Spleen (tissue), 11 donors: ENCODE data around the gene KLF13. TPM values are rescaled to one million over a fixed set of nuclear protein-coding genes. Genes with fewer than 3 reads are reported as not detected.
A peak's percentile ranks its signal among the peaks of the same experiment; 100 is the strongest.

Source experiments
- DNase-seq: peaks from one replicate; pipeline ENCODE4 v3.0.0-alpha.2; 2020
- H3K27ac ChIP-seq, 8 donors: fragments of 200-600 bp; sonication (generic) in 7 of 8; 1 replicate in 4 of 8; 2 replicates in 4 of 8; pipeline versions ENCODE4 v1.5.0 to v1.8.0; 2016 to 2021; ENCODE audit warnings: inconsistent platforms in 4 of 8, mild to moderate bottlenecking in 4 of 8, moderate library complexity in 1 of 8
- H3K27me3 ChIP-seq, 7 donors: fragments of 200-600 bp; sonication (generic) in 6 of 7; replicated peaks in 1 of 7; 1 replicate in 4 of 7; 2 replicates in 3 of 7; pipeline versions ENCODE4 v1.5.0 to v1.8.0; 2016 to 2021; ENCODE audit warnings: inconsistent platforms in 3 of 7, mild to moderate bottlenecking in 1 of 7
- H3K36me3 ChIP-seq, 6 donors: fragments of 200-600 bp; sonication (generic) in 5 of 6; 1 replicate in 4 of 6; 2 replicates in 2 of 6; pipeline versions ENCODE4 v1.5.0 to v1.8.0; 2016 to 2021; ENCODE audit warnings: inconsistent platforms in 2 of 6
- H3K4me1 ChIP-seq, 6 donors: fragments of 200-600 bp; sonication (generic) in 5 of 6; 1 replicate in 3 of 6; 2 replicates in 3 of 6; pipeline versions ENCODE4 v1.5.0 to v1.8.0; 2016 to 2021; ENCODE audit warnings: inconsistent platforms in 3 of 6
- H3K4me3 ChIP-seq, 8 donors: fragments of 200-600 bp; sonication (generic) in 7 of 8; 1 replicate in 4 of 8; 2 replicates in 4 of 8; pipeline versions ENCODE4 v1.5.0 to v1.8.0; 2016 to 2021; ENCODE audit warnings: inconsistent platforms in 4 of 8, mild to moderate bottlenecking in 4 of 8, moderate library complexity in 2 of 8
- H3K9me3 ChIP-seq, 8 donors: fragments of 200-600 bp; sonication (generic) in 7 of 8; 1 replicate in 4 of 8; 2 replicates in 4 of 8; pipeline versions ENCODE4 v1.5.0 to v1.8.0; 2016 to 2021; ENCODE audit warnings: inconsistent platforms in 4 of 8
- CTCF ChIP-seq, 11 experiments: fragments of 200-600 bp in 7 of 11; fragments of 450-650 bp in 4 of 11; sonication (generic) in 4 of 11; IDR thresholded peaks in 8 of 11; conservative IDR thresholded peaks in 3 of 11; 1 replicate in 7 of 11; 2 replicates in 4 of 11; pipeline versions ENCODE4 v1.4.0 to v1.8.0; 2016 to 2021; ENCODE audit warnings: antibody characterized with exemption in 11 of 11, inconsistent platforms in 4 of 11, mild to moderate bottlenecking in 1 of 11
- POLR2A ChIP-seq, 3 donors: fragments of 450-650 bp; IDR thresholded peaks; one replicate each; pipeline ENCODE4 v1.5.1; 2017; ENCODE audit warnings: antibody characterized with exemption in 3 of 3, mild to moderate bottlenecking in 1 of 3
- POLR2AphosphoS5 ChIP-seq, 3 donors: sonication (generic); formaldehyde crosslinking; IDR thresholded peaks; one replicate each; pipeline ENCODE4 v1.5.1; 2017; ENCODE audit warnings: antibody characterized with exemption in 3 of 3
- WGBS, 5 donors: extraction: QIAGEN DNeasy Blood & Tissue Kit in 3 of 5; methylation state at CpG; one replicate each; pipeline versions ENCODE4 v1.1.5 to v1.1.7; 2013 to 2018; 5-methylcytosine and 5-hydroxymethylcytosine counted together
- intact Hi-C: fragments of 100-400 bp; cut with DNase I; formaldehyde crosslinking; loops from one replicate; pipeline ENCODE4 v1.15.0; 2023; ENCODE audit warnings: low total_unique reads
- polyA plus RNA-seq, 3 donors: library from polyadenylated mRNA; stranded (reverse); fragments of 200-250 nt; gene quantifications; one replicate each; pipeline ENCODE4 v1.2.1, GENCODE V29; 2013
- total RNA-seq, 7 donors: library from RNA; depleted of rRNA in 3 of 7; stranded (reverse); fragments of >200 nt in 3 of 7; fragmentation: NEBNext Ultra II Directional in 4 of 7; extraction: Animal tissue kit (Norgen Biotek cat#: 25700) in 4 of 7; gene quantifications; one replicate each; pipeline versions ENCODE4 v1.1.0 to v1.2.1, GENCODE V29; 2016 to 2021
- donor health status: healthy with polysubstance abuse.
- donor health status: DM: no; HTN: no; CAD: no; lungs with moderate emphysema.
- donor health status: DM: no; HTN: no; CAD: no.
- donor health status: Bipolar disorder and iron deficiency.
- donor health status: healthy.
- donor health status: DM: no; HTN: no; CAD: no.
- donor health status: DM: yes; HTN: yes; CAD: no.

Gene KLF13
- total and polyA plus RNA-seq, 10 donors: 21.8 to 111 (median 81.4) TPM

DNA sequence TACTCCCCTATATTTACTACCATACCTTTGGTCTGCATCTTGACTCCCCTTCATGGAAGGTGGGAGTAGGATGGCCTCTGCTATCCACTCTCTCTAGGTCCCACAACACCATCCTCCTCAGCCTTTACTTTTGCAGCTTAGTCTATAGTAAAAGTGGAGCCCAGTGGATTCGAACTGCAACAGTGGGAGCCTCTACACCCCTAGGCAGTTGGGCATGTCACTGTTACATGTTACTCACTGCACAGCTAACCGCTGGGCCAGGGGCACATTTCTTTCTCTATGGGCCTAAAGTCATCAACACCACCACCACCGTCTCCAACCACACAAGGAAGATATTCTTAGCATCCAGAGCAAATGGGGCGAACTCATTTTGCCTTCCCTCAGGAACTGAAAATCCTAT lies 62.9 kb downstream of the KLF13 start:
- peaks cover 0 to 4% (median 0%) of the 10 kb centered on the region in 8 donors for H3K9me3 ChIP-seq
- DNase-seq: no peak
- intact Hi-C loops: no loop called here
- H3K4me1 ChIP-seq: peaks cover 0 to 79% (median 36%) of the 10 kb centered on the region in 6 donors
- no peaks in the 10 kb centered on the region for H3K36me3 ChIP-seq
- H3K4me3 ChIP-seq: no peak overlapping the region
- peak overlapping the region in 3 of 8 donors; percentile 93 to 95 (median 93) for H3K27ac ChIP-seq
- TF ChIP-seq POLR2A (IDR thresholded peaks at IDR 0.05) (no peak), CTCF (IDR thresholded peaks at IDR 0.05 in 8 of 11, conservative IDR thresholded peaks at IDR 0.05 in 3 of 11) (no peak), POLR2AphosphoS5 (IDR thresholded peaks at IDR 0.05) (no peak)
- H3K27me3 ChIP-seq: peaks cover 0 to 26% (median 0%) of the 10 kb centered on the region in 7 donors
- 87 to 94% (median 92%) methylated on average over 4 of the region's 4 CpGs for WGBS, 5 donors

DNA sequence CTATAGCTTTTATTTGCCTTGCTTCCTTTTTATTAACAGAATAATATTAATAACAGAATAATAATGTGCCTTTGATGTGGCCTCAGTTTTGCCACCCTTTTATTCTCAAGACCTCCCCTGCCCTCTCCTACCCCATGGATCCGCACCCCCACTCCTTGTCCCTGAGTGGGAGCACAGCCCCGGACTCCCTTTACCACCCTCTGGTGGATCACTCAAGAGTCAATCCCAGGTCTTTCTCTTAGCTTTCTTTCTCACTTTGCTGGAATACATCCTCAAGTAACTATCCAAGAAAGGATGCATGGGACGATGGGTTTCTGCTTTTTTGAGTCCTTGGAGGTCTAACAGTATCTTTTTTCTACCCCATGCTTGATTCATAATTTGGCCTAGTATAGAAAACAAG lies 63.4 kb downstream of the KLF13 start:
- intact Hi-C loops: loop anchor here (10.0 kb wide), 1 partner anchor 55 kb away; no protein-coding TSS in a partner anchor
- 88 to 96% (median 94%) methylated on average over 3 of the region's 3 CpGs for WGBS, 5 donors
- Histone ChIP-seq H3K4me1 (peaks cover 0 to 75% (median 36%) of the 10 kb centered on the region in 6 donors), H3K36me3 (no peaks in the 10 kb centered on the region), H3K27me3 (peaks cover 0 to 26% (median 0%) of the 10 kb centered on the region in 7 donors), H3K4me3 (no peak overlapping the region), H3K9me3 (peaks cover 0 to 4% (median 0%) of the 10 kb centered on the region in 8 donors), H3K27ac (peak overlapping the region in 4 of 8 donors; percentile 91 to 95 (median 93))
- DNase-seq: no peak
- TF ChIP-seq CTCF (IDR thresholded peaks at IDR 0.05 in 8 of 11, conservative IDR thresholded peaks at IDR 0.05 in 3 of 11) (no peak), POLR2AphosphoS5 (IDR thresholded peaks at IDR 0.05) (no peak), POLR2A (IDR thresholded peaks at IDR 0.05) (no peak)

GRCh38 chr15:31390777-31391486 lies 64.3 kb downstream of the KLF13 start:
- peaks cover 0 to 26% (median 0%) of the 10 kb centered on the region in 7 donors for H3K27me3 ChIP-seq
- TF ChIP-seq CTCF (IDR thresholded peaks at IDR 0.05 in 8 of 11, conservative IDR thresholded peaks at IDR 0.05 in 3 of 11) (no peak), POLR2A (IDR thresholded peaks at IDR 0.05) (no peak), POLR2AphosphoS5 (IDR thresholded peaks at IDR 0.05) (no peak)
- peak overlapping the region in 6 of 8 donors; percentile 85 to 95 (median 92) for H3K27ac ChIP-seq
- H3K4me3 ChIP-seq: peak overlapping the region in 3 of 8 donors; percentile 59 to 82 (median 67)
- DNase-seq: no peak
- intact Hi-C loops: loop anchor here (10.0 kb wide), 1 partner anchor 56 kb away; no protein-coding TSS in a partner anchor
- peaks cover 0 to 66% (median 30%) of the 10 kb centered on the region in 6 donors for H3K4me1 ChIP-seq
- peaks cover 0 to 4% (median 0%) of the 10 kb centered on the region in 8 donors for H3K9me3 ChIP-seq
- WGBS, 5 donors: 66 to 90% (median 83%) methylated on average over 5 to 6 of the region's 6 CpGs
- no peaks in the 10 kb centered on the region for H3K36me3 ChIP-seq
